CD1c-positive myeloid dendritic cell (primary cell): ENCODE results near the gene ANKRD33.

Source experiments
- DNase-seq: peaks from one replicate; pipeline ENCODE4 v3.0.0-alpha.2; 2016; ENCODE audit errors: extremely low spot score

Gene ANKRD33

DNA sequence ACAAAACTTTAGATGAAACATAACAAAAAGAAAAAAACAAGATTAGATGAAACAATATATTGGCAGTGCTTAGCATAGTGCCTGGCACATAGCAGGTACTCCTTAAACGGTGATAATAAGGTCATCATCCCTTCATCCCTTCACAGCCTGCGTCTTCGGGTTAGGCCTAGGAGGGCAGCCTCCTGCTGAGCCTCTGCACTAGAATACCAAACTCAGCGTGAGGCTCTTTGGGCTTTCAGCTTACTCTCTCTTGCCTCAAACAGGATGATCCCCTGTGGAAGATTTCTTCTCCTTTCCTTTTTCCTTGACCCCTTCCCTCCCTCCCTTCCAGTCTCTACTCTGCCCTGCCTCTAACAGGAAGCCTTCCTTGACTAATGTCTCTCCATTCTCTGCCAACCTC is 25.0 kb upstream of the ANKRD33 start:
- DNase-seq: no peak

GRCh38 chr12:51863363-51863932 is 24.5 kb upstream of the ANKRD33 start:
- DNase-seq: no peak

DNA sequence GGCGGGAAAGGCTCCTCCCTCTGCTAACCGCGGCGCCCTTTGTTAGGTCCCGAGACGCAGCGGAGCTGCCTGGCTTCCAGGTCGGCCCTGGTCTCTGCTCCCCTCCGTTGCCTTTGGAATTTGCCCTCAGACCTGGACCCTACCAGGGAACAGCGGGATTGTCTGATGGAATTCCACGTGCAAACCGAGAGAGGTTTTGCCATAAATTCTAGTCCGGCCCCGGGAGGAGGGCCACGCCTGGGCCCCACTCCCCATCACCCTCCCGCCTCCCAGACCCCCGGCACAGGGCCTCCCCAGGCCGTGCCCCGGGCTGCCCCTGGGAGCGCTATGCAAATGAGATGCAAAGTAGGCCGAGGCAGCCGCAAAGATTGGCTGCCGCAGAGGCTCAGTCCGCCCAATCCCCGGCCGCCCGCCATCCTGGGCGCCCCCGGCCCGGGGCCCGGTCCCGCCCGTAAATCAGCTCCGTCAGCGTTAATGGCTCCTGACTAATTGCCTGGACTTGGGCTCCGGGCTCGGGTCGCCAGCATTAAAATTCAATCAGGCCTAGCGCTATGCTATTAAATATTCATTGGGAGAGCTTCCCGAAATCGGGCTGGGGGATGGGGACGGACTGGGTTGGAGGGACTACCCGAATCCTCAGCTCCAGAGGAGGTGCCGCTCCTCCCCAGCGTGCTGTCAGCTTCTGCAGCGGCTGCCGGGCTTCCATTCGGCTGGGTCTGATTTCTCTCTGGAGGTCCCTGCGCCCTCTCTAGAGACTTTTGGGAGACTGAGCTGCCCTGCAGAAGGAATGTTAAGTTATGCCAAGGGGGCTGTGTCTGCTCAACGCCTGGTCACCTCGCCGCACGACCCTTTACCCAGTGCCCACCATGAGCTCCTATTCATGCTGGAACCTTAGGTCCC is 23.7 kb upstream of the ANKRD33 start:
- no peak for DNase-seq

GRCh38 chr12:51864833-51865670 is 22.9 kb upstream of the ANKRD33 start:
- no peak for DNase-seq

GRCh38 chr12:51865757-51866270 is 22.1 kb upstream of the ANKRD33 start:
- DNase-seq: no peak

DNA sequence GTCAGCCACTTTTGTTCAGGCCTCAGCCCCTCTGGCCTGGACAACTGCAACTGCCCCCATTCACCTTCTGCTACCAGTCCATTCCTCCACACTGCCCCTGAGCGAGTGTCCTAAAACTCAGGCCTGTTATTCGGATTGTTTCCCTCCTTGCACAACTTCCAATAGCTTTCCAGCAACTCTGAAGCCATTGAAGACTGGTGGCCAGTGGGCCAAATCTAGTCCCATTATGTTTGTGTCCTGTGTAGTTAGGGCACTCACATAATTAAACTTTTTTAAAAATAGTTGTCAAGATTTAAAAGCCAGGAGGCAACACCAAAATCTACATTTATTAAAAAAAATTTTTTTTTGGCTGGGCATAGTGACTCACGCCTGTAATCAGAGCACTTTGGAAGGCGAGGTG is 21.6 kb upstream of the ANKRD33 start:
- no peak for DNase-seq

DNA sequence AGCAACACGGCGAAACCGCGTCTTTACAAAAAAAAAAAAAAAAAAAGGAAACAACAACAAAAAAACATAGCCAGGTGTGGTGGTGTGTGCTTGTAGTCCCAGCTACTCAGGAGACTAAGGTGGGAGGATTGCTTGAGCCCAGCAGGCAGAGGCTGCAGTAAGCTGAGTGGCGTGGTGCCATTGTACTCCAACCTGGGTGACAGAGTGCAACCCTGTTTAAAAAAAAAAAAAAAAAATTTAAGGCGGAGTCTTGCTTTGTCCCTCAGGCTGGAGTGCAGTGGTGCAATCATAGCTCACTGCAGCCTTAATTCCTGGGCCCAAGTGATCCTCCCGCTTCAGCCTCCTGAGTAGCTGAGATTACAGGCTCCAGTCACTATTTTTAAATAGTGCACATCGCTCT is 21.1 kb upstream of the ANKRD33 start:
- no peak for DNase-seq

DNA sequence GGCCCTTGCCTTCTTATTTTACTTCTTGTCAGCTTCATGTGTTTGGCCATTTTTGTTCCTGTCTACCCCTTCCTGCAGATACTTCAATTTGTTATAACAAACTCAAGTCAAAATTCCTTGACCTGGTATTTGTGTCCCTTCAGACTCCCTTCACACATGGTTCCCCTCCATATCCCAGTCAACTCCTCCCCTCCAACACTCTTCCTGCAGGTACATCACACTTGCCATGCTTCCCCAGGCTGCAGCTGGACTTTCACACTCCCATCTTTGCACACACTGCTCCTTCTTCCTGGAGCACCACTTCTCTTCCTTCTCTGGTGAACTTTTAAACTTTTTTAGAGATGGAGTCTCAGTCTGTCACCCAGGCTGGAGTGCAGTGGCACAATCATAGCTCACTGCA is 20.5 kb upstream of the ANKRD33 start:
- DNase-seq: no peak

- DNase-seq: no peak
Measured at GRCh38 chr12:51867796-51868428, 20.0 kb upstream of the ANKRD33 start.

DNA sequence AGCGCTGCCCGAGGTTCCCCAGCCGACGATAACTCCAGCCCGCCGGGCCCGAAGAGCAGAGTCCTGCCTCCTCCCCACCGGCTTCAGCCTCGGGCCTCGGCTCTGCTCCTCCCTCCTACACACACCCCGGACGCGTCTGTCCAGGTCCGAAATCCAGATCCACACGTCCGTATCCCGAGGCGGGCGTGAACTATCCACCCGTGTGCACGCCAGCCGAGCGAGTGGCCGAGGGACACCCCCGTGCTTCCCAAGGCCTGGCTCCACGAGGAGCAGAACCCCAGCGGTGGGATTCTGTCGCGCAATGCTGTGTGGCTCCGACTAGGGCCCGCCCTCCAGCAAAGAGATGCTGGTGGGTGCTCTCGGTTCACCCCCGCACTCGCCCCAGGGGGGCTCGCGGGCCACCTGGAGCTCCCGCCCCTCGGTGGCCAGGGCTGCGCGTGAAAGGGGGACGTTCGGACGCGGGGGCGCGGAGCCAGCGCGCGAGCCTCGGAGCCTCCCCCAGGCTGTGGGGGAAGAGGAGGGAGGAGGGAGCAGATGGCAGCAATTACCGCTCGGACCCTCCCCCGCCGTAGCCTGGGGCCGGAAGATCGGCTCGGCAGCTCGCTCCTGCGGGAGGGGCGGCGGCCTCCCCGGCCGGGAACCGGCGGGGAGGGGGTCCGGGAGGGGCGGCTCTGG is 18.9 kb upstream of the ANKRD33 start:
- no peak for DNase-seq

GRCh38 chr12:51869496-51869865 is 18.4 kb upstream of the ANKRD33 start:
- DNase-seq: no peak

- DNase-seq: peak; percentile 67
Measured at GRCh38 chr12:51869931-51870330, 18.0 kb upstream of the ANKRD33 start.

GRCh38 chr12:51870504-51870903 is 17.4 kb upstream of the ANKRD33 start:
- no peak for DNase-seq

DNA sequence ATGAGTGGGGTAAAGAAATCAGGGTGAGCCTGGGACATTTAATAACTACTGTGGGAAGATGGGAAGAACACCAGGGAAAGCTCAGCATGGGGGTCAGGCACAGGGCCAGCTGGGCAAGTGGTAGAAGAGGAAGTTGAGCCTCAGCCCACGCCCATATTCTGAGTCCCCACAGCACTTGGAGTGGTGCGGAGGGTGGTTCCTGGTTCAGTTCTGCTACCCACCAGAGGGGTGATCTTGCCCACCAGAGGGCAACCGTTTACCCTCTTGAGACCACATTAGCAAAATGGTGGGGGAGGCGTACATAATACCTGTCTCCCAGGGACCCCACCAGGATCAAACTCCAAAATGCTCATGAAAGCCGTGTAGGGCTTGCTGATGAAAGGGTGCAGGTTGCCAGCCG is 16.8 kb upstream of the ANKRD33 start:
- peak; percentile 87 for DNase-seq

- no peak for DNase-seq
Measured at GRCh38 chr12:51871918-51872688, 15.8 kb upstream of the ANKRD33 start.

DNA sequence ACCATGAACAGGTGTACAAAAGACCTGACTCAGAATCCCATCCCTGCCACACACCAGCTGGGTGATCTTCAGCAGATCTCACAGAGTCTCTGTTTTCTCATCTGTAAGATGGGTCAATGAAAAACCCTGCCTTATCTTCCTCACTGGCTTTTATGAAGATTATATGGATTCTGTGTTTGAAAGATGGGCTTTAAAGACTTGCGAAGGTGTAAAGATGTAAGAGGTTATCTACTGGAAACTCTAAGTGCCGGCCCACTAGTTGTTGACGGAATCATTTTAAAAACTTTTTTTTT is 15.3 kb upstream of the ANKRD33 start:
- DNase-seq: no peak

DNA sequence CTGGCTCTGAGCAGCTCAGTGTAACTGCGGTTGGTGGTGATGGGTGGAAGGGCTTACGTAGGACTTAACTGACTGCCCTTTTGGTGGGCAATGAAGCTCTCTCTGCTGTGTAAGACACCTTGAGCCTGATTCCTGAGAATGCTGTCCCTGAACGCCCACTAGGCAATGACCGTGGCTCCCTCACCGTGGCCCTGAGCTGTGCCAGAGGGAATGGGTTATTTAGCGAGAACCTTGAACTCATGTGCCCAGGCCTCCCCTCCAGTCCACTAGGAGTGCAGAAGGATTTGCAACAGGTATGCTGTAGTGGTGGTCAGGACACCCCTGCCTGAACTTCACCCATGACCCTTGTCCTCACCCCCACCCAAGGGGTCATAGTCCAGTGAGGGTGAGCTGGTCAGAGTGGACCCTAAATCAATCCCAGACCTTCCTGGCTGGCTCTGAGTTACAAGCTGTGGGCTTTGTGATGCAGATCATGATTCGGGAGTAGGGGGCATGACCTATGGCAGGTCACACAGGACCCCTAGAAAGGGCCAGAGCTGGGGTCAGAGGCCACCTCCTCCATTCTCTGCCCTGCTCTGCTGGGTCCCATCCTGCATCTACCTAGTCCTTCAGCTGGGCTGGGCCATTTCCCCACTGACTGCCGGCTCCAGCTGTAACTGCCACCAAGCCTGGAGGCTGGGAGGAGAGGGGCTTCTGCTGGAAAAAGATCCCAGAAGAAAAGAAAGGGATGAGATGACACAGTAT is 14.5 kb upstream of the ANKRD33 start:
- no peak for DNase-seq

DNA sequence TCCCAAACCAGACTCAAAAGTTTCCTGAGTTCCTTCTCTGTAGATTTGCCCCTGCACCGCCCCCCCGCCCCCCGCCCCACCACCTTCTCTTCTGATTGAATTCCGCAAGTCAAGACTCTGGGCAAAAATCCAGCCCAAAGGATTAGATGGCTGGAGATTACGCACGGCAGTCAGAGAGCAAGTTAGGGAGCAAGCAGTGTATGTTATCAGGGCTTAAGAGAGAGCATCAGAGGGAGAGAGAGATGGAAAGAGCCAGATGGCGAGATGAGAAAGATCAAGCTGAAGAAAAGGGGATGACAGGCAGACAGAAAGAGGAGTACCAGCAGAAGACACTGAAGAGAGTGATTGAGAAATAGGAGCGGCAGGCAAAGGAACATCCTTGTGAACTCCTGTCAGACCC is 13.9 kb upstream of the ANKRD33 start:
- no peak for DNase-seq

- no peak for DNase-seq
Measured at GRCh38 chr12:51874486-51874885, 13.4 kb upstream of the ANKRD33 start.

DNA sequence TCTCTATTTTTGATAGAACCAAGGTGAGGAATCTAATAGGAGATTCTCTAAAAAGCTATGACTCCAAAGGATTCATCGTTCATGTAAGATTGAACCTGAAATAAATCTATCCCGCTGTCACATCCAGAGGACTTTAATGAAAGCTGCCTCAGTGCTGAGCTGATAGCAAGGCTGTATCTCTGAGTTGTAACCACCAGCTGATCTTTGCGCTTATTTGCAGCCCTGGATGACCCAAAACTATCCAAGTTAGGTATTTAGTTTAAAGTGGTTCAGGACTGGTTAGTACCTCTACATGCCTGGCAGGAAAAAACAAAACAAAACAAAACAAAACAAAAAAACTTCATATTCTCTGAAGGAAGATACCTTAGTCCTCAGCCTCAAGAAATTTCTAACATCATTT is 8.8 kb upstream of the ANKRD33 start:
- DNase-seq: no peak
